ENCODE measurements around the gene MAPK1.
"Not testable (repeated sequence)": the region's sequence is repeated elsewhere in the genome, so short reads cannot be mapped to it uniquely, and the experiment has no call there.

Gene MAPK1

DNA sequence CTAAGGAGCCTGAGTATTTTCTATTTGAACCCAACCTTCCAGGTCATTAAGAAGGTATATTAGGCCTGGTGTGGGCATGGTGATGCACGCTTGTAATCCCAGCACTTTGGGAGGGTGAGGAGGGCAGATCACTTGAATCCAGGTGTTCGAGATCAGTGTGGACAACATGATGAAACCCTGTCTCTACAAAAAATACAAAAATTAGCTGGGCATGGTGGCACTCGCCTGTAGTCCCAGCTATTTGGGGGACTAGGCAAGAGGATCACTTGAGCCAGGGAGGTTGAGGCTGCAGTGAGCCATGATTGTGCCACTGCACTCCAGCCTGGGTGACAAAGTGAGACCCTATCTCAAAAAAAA lies 50.0 kb downstream of the MAPK1 start:
- not testable (repeated sequence) for DNase-seq

DNA sequence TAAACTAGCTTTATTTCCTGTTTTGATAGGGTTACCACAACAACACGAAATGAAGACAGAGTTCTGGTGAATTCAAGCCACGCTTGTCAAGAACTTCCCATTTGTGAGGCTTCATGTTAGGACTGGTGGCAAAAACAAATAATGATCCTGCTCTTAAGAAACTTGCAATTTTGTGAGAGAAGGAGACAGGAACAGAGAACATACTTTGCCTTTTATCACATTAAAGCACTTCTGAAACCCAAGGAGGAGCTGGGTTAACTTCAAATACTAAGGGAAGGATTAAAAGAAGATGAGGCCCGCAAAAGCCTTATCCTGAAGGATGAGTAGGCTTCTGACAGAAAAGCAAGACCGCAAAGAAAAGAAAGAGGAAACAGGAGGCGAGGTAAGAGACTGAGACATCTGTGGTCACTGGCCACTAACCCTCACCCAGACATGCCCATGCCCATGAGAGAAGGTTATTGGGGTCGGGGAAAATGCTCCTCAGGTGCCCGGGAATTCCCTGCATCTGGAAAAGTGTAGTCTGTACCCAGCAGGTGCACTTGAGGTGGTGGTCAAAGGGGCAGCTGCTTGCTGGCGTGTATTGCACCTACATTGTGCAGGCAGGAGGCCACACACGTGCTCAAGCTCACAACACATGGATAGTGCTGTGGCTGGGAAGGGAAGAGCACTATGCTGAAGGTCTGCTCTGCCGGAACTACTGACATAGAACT lies 50.5 kb downstream of the MAPK1 start:
- DNase-seq, result no peak

DNA sequence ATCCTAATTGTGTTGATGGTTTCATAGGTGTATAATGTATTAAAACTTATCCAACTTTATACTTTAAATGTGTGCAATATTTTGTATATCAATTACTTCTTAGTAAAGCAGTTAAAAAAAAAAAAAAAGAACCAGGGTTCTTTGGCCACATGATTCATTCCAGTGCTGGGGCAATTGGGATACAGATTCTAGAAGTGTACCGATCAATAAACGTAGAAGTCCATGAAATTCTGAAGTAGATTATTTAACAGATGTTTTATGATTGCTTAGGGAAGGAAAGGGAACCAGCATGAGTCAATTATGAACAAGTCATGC lies 51.0 kb downstream of the MAPK1 start:
- no peak for DNase-seq

DNA sequence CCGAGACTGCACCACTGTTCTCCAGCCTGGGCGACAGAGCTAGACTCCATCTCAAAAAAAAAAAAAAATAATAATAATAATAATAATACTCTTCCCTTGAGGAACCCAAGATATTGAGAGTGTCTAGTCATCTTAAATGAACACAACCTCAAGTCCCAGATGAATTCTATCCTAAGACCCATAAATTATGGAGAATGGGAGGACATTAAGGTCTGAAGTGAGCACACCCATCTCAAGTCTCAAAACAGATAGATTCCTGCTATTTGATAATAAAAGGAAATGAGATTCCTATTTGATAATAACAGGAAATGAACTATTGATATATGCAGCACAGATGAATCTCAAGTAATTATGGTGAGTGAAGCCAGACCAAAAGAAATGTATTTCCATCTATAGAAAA lies 51.5 kb downstream of the MAPK1 start:
- DNase-seq, result no peak

DNA sequence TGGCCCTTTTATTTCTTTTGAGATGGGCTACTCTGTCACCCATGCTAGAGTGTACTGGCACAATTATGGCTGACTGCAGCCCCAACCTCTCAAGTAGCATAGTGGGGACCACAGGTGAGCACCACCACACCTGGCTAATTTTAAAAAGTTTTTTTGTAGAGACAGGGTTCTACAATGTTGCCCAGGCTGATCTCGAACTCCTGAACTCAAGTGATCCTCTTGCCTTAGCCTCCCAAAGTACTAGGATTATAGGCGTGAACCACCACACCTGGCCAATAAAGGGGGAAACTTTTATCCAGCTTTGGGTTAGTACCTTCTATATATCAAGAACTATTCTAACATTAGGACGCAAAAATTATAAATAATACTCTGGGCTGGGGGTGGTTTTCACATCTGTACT lies 52.1 kb downstream of the MAPK1 start:
- no peak for DNase-seq

DNA sequence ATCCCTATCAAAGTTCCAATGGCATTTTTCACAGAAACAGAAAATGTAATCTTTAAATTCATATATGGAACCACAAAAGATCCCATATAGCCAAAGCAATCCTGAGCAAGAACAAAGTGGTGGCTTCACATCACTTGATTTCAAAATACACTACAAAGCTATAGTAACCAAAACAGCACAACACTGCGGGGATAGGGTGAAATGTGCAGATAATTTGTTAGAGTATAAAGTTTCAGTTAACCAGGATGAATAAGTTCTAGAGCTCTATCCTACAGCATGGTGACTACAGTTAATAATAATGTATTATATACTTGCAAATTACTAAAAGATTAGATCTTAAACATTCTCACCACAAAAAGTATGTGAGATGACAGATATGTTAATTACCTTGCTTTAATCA lies 55.5 kb downstream of the MAPK1 start:
- no peak for DNase-seq

DNA sequence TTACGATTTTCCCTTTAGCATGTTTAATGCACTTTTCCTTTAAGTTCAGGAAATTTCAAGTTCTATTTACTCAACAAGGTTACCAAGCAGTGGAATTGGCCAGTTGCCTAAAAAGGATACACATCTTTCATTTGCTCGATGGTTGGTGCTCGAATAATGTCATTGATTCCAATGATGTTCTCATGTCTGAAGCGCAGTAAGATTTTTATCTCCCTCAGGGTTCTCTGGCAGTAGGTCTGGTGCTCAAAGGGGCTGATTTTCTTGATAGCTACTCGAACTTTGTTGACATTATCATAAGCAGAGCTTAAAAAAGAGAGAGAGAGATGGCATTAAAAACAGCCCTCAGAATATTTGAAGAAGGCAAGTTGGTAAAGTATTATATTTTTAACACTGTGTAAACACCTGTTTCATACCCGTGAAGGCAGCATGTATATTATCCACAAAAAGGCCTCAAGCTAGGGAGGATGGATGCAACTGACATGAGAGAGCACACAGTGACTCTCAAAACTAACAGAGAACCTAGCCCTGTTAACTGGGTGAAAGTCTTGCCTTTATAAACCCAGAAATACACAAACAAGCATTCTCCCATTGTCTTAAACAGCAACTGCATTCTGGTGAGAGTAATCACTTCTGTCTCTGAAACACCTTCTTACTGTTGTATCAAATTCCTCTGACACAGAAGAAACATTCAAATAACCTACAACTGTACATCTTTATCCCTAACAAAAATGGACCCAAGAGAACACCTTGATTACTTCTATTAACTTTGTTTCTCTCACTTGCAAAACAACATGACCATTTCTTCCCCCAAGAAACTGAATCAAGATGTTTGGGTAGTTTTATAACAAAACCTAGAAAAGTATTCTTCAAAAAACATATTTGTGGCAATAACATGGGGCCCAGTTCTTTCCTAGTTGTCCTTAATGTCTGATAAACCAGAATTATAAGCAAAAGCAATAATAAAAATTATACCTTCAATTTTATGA lies 59.6 kb downstream of the MAPK1 start:
- no peak for DNase-seq

DNA sequence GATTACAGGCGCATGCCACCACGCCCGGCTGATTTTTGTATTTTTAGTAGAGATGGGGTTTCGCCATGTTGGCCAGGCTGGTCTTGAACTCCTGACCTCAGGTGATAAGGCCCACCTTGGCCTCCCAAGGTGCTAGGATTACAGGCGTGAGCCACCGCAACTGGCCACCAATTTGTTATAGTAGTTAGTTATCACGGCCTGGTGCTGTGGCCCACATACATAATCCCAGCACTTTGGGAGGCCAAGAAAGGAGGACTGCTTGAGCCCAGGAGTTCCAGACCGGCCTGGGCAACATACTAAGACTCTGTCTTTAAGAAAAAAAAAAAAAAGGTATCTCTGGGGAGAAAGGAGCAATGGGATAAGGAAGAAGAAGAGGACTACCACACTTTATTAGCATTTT lies 62.1 kb downstream of the MAPK1 start:
- not testable (repeated sequence) for DNase-seq

DNA sequence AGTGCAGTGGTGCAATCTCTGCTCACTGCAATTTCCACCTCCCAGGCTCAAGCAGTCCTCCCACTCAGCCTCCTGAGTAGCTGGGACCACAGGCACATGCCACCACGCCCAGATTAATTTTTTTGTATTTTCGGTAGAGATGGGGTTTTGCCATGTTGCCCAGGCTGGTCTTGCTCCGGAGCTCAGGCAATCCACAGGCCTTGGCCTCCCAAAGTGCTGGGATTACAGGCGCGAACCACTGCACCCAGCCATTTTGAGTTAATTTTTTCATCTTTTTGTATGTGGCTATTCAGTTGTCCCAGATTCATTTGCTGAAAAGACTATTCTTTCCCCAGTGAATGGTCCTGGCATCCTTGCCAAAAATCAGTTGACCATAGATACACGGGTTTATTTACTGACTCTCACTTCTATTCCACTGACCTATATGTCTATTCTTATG lies 63.6 kb downstream of the MAPK1 start:
- DNase-seq, result no peak

DNA sequence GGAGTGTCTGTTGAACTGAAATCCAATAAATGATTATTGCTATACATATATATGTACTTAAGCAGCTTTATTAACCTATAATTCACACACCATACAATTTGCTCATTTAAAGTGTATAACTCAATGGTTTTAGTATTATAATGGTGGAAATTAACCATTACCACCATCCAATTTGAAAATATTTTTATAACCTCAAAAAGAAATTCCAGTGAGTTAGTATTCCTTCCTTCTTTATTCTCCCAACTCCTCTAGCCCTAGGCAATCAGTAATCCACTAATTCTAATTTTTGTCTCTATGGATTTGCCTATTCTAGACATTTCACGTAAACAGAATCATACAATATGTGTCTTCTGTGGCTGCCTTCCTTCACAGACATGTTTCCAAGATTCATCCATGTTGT lies 64.8 kb downstream of the MAPK1 start:
- no peak for DNase-seq

DNA sequence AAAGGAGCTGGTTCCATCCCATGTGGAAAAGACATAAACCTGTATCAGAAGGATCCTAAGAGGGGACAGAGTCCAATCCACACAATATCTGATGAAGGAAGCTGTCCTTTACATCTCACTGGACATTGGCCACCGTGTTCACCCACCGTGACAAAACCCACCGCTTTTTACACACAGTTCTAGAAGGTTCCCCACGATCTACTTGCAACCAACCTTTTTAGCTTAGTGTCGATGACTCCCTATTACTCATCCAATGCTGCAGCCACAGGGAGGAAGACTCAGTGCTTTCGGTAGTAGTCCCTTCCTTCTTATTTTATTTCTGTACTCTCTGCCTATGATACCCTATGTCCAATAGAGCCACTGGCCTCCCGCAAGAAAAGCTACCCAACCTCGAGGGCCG lies 65.4 kb downstream of the MAPK1 start:
- DNase-seq, result no peak

DNA sequence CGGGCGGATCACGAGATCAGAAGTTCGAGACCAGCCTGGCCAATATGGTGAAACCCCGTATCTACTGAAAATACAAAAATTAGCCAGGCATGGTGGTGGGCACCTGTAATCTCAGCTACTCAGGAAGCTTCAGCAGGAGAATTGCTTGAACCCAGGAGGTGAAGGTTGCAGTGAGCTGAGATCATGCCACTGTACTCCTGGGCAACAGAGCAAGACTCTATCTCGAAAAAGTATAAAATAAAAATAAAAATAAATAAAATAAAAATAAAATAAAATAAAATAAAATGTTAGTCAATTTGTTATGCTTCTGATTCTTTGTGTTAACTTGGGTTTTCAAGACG lies 66.2 kb downstream of the MAPK1 start:
- not testable (repeated sequence) for DNase-seq

DNA sequence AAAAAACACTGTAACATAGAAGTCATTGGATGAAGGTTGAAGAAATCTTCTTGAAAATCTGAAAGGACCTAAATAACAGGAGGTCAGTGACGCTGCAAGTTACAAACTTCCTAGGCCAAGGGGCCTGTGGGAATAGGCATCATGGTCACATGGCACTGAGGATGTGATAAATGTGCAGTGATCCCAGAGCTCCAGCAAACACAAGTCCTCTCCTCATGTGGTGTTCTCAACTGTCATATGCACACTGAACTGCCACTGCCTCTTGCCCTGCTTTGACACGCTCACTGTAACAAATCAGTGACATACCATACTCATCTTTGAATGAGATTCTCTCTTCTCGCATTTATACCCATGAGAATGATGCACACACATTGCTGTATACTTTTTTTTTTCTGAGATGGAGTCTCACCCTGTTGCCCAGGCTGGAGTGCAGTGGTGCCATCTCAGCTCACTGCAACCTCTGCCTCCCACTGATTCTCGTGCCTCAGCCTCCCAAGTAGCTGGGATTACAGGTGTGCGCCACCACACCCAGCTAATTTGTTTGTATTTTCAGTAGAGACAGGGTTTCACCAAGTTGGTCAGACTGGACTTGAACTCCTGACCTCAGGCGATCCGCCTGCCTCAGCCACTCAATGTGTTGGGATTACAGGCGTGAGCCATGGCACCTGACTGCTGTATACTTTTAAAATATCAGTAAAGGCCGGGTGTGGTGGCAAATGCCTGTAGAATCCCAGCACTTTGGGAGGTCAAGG lies 66.7 kb downstream of the MAPK1 start:
- no peak for DNase-seq

DNA sequence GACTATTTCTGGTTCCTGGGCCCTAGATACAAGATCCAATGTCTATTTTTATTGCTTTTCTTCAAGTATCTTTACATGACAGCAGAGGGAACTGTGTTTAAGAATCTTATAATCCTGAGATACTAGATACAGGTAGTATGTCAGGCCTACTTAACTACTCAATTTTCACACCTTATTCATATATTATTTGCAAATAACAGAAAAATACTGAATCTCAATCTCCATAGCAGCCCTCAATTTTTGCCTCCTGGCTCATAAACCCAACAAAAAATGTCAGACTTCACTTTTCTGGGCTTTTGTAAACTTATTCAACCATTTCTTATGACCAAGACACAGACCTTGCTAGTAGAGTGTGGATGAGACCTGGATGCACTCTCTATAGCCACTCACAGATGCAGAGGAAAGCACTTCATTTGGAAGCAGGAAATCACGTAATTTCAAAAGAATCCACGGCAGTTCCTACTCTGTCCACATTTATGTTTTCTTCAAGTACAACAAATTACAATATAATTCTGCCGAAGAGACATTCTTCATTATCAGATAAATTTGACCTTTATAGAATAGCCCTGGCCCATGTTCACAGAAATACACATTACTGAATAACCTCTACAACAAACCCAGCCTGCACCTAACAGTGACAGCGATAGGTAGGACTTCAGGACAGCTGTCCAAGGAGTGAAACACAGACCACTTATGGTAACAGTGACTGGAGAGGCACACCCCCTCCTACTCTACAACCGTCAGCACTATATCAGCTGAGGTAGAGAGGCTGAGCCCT lies 69.8 kb downstream of the MAPK1 start:
- DNase-seq, result no peak

DNA sequence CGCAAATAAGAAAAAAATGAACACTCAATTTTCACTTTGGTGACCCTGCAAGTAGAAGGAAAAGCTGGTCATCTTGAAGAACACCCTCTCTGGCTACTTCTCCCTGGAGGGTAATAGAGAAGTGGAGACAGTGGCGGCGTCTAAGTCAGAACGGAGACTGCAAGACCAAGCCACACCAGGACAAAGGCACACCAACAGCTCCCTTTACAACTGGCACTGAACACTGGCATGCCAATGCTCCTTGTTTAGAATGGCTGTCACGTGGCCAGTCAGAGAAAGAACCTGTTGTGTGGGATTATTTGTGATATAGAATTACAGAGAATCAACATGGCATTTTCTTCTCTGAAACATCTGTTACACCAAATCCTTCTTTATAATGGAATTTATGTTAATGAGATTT lies 70.6 kb downstream of the MAPK1 start:
- no peak for DNase-seq

DNA sequence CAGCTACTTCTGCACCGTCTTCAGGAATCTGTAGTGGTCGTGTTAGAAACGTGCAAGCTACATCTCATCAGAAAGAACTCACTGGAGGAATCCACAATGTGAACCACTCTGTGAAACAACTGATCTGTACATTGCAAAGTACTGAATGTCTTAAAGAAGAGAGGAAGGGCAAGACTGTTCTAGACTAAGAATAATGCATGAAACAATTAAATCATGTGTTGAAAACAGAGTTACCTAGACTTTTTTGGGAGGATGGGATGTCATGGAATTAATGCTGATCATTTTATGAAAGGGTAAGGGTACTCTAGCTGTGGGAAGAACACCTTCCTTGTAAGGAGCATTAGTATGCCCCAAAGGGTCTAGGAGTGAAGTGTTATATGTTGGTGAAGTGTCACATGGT lies 71.2 kb downstream of the MAPK1 start:
- no peak for DNase-seq

DNA sequence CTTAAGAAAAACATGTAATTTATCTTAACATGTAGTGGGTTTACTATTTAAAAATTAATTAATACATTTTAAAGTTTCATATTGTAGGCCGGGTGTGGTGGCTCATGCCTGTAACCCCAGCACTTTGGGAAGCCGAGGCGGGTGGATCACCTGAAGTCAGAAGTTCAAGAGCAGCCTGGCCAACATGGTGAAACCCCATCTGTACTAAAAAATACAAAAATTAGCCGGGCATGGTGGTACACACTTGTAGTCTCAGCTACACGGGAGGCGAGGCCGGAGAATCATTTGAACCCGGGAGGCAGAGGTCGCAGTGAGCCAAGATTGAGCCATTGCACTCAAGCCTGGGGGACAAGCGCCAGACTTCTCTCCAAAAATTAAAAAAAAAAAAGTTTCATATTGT lies 73.7 kb downstream of the MAPK1 start:
- DNase-seq, result not testable (repeated sequence)

DNA sequence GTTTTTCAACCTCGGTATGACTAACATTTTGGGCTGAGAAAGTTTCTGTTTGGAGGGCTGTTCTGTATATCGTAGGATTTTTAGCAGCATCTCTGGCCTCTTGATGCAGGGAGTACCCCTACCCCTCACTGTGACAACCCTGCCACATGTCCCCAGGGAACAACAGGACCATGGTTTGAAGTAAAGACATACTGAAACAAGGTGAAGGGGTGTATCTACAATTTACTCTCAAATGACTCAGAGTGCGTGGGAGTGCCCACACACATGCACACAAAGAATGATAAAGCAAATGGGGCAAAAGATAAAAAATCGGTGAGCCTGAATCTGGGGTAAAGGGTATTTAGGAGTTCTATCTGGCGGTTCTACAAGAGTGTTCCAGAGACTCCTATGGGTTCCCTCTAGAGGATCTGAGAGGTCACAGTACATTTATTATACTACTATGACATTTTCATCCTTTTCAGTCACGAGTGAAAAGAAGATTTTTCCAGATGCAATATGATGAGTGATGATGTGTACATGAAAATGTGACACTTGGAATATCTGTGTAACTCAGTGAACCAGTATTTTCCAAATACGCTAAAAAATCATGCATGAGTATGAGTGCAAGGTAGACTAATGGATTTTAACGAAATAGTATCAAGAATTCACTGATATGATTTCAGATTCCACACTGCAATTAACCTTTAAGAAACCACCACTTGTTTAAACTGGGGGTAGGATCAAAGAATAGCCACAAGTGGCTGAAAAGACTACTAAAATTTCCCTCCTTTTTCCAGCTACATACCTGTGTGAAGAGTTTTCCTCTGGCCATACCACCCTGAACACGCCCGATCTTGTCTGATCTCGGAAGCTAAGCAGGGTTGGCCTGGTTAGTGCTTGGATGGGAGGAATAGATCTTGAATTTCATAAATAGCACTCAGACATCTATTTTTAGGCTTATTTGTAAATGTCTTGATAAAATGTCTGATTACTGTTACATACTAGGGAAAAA lies 75.5 kb downstream of the MAPK1 start:
- no peak for DNase-seq

DNA sequence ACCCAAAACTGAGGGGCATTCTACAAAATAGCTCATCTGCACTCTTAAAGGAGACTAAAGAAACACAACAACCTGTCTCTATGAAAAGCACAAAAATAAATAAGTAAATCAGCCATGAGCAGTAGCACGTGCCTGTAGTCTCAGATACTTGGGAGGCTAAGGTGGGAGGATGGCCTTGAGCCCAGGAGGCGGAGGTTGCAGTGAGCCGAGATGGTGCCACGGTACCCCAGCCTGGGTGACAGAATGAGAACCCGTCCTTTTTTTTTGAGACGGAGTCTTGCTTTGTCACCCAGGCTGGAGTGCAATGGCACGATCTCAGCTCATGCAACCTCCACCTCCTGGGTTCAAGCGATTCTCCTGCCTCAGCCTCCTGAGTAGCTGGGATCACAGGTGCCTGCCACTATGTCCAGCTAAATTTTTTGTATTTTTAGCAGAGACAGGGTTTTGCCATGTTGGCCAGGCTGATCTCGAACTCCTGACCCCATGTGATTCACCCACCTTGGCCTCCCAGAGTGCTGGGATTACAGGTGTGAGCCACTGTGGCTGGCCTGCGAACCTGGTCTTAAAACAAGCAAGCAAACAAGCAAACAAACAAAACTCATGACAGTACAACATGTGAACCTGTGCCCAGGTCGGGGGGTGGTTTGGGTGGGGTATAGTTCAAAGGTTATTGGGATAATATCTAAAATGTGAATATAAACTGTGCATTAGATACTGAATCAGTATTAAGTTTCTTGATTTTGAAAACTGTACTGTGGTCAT lies 76.4 kb downstream of the MAPK1 start:
- DNase-seq, result not testable (repeated sequence)

DNA sequence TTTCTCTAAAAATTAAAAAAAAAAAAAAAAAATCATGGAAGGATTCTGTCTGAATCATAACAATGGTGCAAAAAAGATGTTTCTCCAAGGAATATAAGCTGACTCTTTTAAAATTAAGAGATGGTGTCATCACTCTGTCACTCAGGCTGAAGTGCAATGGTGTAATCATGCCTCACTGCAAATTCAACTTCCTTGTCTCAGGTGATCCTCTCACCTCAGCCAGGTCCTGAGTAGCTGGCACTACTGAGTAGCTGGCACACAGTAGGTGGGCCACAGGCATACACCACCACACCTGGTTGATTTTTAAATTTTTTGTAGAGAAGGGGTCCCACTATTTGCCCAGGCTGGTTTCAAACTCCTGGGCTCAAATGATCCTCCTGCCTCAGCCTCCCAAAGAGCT lies 77.1 kb downstream of the MAPK1 start:
- no peak for DNase-seq

DNA sequence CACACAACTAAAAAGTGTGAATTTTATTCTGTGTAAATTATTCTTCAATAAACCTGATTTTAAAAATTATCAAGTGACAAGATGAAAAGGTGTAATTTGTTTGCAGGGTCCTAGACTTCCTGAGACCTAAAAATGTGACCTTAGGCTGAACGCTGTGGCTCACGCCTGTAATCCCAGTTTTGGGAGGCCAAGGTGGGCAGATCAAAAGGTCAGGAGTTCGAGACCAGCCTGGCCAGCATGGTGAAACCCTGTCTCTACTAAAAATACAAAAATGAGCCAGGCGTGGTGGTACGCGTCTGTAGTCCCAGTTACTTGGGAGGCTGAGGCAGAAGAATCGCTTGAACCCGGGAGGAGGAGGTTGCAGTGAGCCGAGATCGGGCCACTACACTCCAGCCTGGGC lies 79.9 kb downstream of the MAPK1 start:
- not testable (repeated sequence) for DNase-seq

All from NCI-H2029 treated with DMSO at 0.1 percent for 48 hours (cell line).